Gastrocnemius medialis (tissue), 4 donors: ENCODE data around the gene RNF207.

Experiments used
- CTCF ChIP-seq, 5 experiments: fragments of 450-650 bp in 3 of 5; fragments of 200-600 bp in 2 of 5; sonication (generic) in 2 of 5; IDR thresholded peaks in 4 of 5; conservative IDR thresholded peaks in 1 of 5; 1 replicate in 4 of 5; 2 replicates in 1 of 5; pipeline ENCODE4 v1.5.1; 2016 to 2019; ENCODE audit warnings: antibody characterized with exemption in 5 of 5, mild to moderate bottlenecking in 3 of 5, moderate library complexity in 3 of 5
- POLR2A ChIP-seq, 2 donors: fragments of 450-650 bp; IDR thresholded peaks; one replicate each; pipeline ENCODE4 v1.6.1; 2017; ENCODE audit warnings: antibody characterized with exemption in 2 of 2, mild to moderate bottlenecking in 2 of 2, moderate library complexity in 2 of 2

DNA sequence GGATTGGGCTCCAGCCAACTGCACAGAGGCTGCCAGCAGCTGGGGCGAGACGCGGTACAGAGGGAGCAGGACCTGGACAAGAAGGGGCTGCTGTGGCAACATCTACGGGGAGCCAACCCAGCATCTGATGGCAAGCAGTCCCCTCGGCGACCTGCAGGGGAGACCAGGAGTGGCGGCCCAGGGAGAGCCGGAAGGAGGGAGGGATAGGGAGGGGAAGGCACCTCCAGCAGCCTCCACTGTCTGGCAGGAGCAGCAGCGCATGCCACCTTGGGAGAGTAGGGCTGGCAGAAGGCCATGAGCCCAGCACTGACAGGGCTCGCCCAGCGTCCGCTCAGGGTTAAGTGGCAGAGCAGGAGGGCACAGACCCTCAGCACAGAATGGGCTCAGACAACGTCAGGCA lies 43.1 kb upstream of the RNF207 start:
- TF ChIP-seq CTCF (IDR thresholded peaks at IDR 0.05 in 4 of 5, conservative IDR thresholded peaks at IDR 0.05 in 1 of 5): no peak
- TF ChIP-seq POLR2A (IDR thresholded peaks at IDR 0.05): no peak
